HUES64 (cell line): ENCODE results near the gene TMEM95.

Experiments
- H3K27ac ChIP-seq: 2 replicates; pipeline ENCODE4 v1.7.0; 2013; ENCODE audit warnings: low read depth, low read length, inconsistent platforms
- H3K27me3 ChIP-seq: 2 replicates; pipeline ENCODE4 v1.6.1; 2013; ENCODE audit warnings: mild to moderate bottlenecking, low read length; ENCODE audit not compliant: insufficient read depth
- H3K36me3 ChIP-seq: 2 replicates; pipeline ENCODE4 v1.6.1; 2013; ENCODE audit warnings: mild to moderate bottlenecking, low read length; ENCODE audit not compliant: insufficient read depth
- H3K4me1 ChIP-seq: 2 replicates; pipeline ENCODE4 v1.6.1; 2013; ENCODE audit warnings: mild to moderate bottlenecking, low read length, moderate library complexity; ENCODE audit not compliant: insufficient read depth
- H3K4me3 ChIP-seq: 2 replicates; pipeline ENCODE4 v1.5.1; 2013; ENCODE audit warnings: mild to moderate bottlenecking, low read length, moderate library complexity
- H3K9ac ChIP-seq: 2 replicates; pipeline ENCODE4 v1.6.1; 2013; ENCODE audit warnings: mild to moderate bottlenecking, low read depth, low read length
- H3K9me3 ChIP-seq: 2 replicates; pipeline ENCODE4 v1.6.1; 2013; ENCODE audit warnings: low read depth, low read length; ENCODE audit not compliant: insufficient read depth
- WGBS: fragments of 150-250, 120-280 bp; methylation state at CpG from one replicate; pipeline ENCODE4 v1.1.7; 2013; ENCODE audit warnings: missing lambda C conversion rate; 5-methylcytosine and 5-hydroxymethylcytosine counted together

TMEM95 gene

GRCh38 chr17:7313890-7314718 lies 40.9 kb upstream of the TMEM95 start:
- 0 out of 2 replicates have a peak, but pooled peaks cover 4% of the 10 kb centered on the region for H3K4me1 ChIP-seq
- 54% methylated on average over 8 of the region's 9 CpGs for WGBS
- H3K9ac ChIP-seq, result peak overlapping the region; percentile 80
- H3K36me3 ChIP-seq, result peaks cover 76% of the 10 kb centered on the region
- H3K4me3 ChIP-seq, result peak overlapping the region; percentile 82
- no peaks in the 10 kb centered on the region for H3K27me3 ChIP-seq
- no peaks in the 10 kb centered on the region for H3K9me3 ChIP-seq
- H3K27ac ChIP-seq, result peak overlapping the region; percentile 93; the same call in 1 of the 2 replicates

- peak within 1 kb of the TSS; percentile 82 for H3K4me3 ChIP-seq
- H3K27ac ChIP-seq, result peak within 1 kb of the TSS; percentile 93
- under 1% methylated on average over 95 of the region's 95 CpGs for WGBS
- no peaks in the 10 kb centered on the region for H3K9me3 ChIP-seq
- peak within 1 kb of the TSS; percentile 80 for H3K9ac ChIP-seq
- H3K36me3 ChIP-seq, result peaks cover 69% of the 10 kb centered on the region
- 0 out of 2 replicates have a peak, but pooled peaks cover 4% of the 10 kb centered on the region for H3K4me1 ChIP-seq
- no peaks in the 10 kb centered on the region for H3K27me3 ChIP-seq
Observed at GRCh38 chr17:7314719-7315569, 40.0 kb upstream of the TMEM95 start, which contains the start of gene GPS2. Gene GPS2 (minus strand): TSS chr17:7315360. CDS start chr17:7315052, 308 bp downstream.

DNA sequence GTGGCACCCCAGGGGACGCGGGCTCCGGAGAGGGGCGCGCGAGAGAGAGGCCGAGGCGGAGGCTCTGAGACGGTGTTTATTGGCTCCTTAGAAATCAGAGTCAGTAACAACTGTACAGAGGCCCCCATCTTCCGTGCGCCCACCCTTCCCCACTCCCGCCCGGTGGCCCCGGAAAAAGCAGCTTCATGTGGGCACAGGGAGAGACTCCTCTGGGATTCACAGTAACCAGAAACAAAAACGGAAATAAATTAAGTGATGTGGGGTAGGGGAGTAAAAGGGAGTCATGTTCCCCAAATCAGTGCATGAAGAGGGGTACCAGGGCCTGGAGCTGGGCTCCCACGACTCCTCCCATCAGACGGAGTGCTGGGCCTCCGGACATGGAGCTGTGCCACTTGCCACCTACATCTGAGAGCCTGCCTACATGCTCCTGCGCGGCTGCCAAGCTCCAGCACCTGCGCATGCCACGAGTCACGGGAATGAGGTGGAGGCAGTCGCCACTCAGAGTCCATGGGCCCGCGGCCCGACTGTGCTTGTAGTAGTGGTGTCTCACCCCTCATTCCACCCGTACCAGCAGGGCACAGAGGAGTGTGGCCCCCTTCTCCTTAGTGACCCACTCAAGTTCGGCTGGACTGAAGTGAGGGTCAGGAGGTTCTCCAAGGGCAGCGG lies 39.3 kb upstream of the TMEM95 start:
- peaks cover 69% of the 10 kb centered on the region for H3K36me3 ChIP-seq
- WGBS, result 55% methylated on average over 30 of the region's 30 CpGs
- no peaks in the 10 kb centered on the region for H3K27me3 ChIP-seq

DNA sequence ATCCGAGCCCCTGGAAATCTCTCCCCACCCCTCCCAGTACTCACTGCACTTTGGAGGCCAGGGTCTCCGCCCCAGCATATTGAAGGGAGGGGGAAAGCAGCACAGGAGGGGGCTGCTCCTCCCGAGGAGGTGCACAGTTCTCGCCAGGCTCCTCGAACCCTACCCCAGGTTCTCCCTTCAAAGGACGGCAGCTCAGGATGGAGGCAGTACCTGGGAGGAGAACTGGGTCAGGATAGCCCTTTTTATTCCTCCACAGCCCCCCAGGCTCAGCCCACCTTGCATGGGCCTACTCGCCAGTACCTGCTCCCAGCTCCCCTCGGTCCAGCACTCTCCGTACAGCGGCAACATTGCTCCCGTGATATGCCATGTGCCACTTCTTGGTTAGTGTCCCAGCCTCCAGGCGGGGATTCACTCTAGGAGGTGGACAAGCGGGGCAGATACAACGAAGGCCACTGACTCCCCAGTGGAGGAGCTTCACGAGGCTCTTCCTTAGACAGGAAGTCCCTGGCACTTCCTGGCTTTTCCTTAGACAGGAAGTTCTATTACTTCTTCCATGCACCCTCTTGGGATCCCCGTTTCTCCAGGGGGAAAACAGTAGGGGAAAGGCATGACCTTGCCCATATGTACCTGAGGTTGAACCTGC lies 37.7 kb upstream of the TMEM95 start:
- no peak overlapping the region for H3K4me3 ChIP-seq
- H3K9ac ChIP-seq, result no peak overlapping the region
- 93% methylated on average over 14 of the region's 16 CpGs for WGBS
- H3K27ac ChIP-seq, result no peak overlapping the region
- peaks cover 72% of the 10 kb centered on the region for H3K36me3 ChIP-seq
- H3K9me3 ChIP-seq, result no peaks in the 10 kb centered on the region
- H3K4me1 ChIP-seq, result 0 out of 2 replicates have a peak, but pooled peaks cover 4% of the 10 kb centered on the region
- H3K27me3 ChIP-seq, result no peaks in the 10 kb centered on the region

More for the DNA sequence above, 39.3 kb upstream of the TMEM95 start:
- Histone ChIP-seq H3K27ac (peak overlapping the region; percentile 93), H3K4me1 (0 out of 2 replicates have a peak, but pooled peaks cover 4% of the 10 kb centered on the region), H3K9ac (peak overlapping the region; percentile 80), H3K9me3 (no peaks in the 10 kb centered on the region), H3K4me3 (peak overlapping the region; percentile 82)

GRCh38 chr17:7318121-7318860 lies 36.7 kb upstream of the TMEM95 start:
- no peak overlapping the region for H3K27ac ChIP-seq
- no peaks in the 10 kb centered on the region for H3K9me3 ChIP-seq
- WGBS, result 96% methylated on average over 13 of the region's 13 CpGs
- H3K4me3 ChIP-seq, result no peak overlapping the region
- peaks cover 72% of the 10 kb centered on the region for H3K36me3 ChIP-seq
- no peak overlapping the region for H3K9ac ChIP-seq
- no peaks in the 10 kb centered on the region for H3K27me3 ChIP-seq
- H3K4me1 ChIP-seq, result 0 out of 2 replicates have a peak, but pooled peaks cover 4% of the 10 kb centered on the region

DNA sequence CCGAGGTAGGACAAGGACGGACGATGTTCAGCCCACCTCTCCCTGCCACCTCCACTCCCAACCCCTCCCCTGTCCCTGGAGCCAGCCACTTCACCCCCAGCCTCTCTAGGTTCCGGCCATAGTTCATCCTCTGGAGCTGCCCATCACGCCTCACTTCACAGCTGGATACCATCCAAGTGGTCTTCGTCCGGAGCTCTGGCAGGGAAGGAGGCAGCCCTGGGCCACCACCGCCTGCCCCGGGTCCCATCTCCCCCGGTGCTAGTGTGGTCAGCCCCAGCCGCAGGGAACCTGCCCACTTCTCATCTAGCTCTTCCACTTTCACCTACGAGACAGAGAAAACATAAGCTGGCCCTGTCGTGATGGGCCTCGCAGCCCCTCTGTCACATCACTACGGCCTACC lies 33.5 kb upstream of the TMEM95 start:
- no peaks in the 10 kb centered on the region for H3K4me1 ChIP-seq
- H3K27me3 ChIP-seq, result no peaks in the 10 kb centered on the region
- H3K4me3 ChIP-seq, result no peak overlapping the region
- no peak overlapping the region for H3K27ac ChIP-seq
- H3K9me3 ChIP-seq, result no peaks in the 10 kb centered on the region
- H3K9ac ChIP-seq, result no peak overlapping the region
- peaks cover 86% of the 10 kb centered on the region for H3K36me3 ChIP-seq
- 93% methylated on average over 15 of the region's 15 CpGs for WGBS

DNA sequence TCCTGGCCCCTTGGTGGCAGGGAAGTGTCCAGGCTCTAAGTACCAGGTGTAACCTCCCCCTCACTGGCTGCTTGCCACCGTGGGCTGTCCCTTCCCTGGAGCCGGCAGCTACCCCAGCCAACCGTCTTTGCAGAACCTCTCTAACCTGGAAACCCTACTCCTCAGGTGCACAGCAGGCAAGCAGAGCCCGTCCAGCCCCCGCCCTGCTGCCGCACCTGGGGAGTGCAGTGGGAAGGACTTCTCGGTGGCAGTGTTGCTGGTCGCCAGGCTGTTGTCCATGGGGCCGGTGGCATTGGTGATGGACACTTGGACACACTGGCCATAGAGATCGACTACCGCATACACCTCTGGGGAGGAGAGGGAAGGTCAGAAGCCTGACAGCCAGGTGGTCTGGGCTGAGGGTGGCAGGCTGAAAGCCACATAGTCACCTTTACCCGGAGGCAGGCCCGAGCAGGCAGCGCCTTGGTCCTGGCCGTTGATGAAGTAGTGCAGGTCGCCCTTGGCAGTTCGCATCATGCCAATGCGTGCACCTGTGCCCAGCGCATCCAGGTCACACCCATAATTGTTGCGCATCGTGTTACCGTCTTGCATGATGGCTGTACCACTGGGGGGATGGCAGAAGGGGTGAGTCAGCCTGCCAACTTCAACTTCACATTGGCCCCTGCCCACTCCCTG lies 32.3 kb upstream of the TMEM95 start:
- H3K4me3 ChIP-seq, result no peak overlapping the region
- H3K9me3 ChIP-seq, result no peaks in the 10 kb centered on the region
- H3K27me3 ChIP-seq, result no peaks in the 10 kb centered on the region
- no peak overlapping the region for H3K27ac ChIP-seq
- H3K4me1 ChIP-seq, result no peaks in the 10 kb centered on the region
- H3K36me3 ChIP-seq, result peaks cover 83% of the 10 kb centered on the region
- 96% methylated on average over 22 of the region's 22 CpGs for WGBS
- H3K9ac ChIP-seq, result no peak overlapping the region

DNA sequence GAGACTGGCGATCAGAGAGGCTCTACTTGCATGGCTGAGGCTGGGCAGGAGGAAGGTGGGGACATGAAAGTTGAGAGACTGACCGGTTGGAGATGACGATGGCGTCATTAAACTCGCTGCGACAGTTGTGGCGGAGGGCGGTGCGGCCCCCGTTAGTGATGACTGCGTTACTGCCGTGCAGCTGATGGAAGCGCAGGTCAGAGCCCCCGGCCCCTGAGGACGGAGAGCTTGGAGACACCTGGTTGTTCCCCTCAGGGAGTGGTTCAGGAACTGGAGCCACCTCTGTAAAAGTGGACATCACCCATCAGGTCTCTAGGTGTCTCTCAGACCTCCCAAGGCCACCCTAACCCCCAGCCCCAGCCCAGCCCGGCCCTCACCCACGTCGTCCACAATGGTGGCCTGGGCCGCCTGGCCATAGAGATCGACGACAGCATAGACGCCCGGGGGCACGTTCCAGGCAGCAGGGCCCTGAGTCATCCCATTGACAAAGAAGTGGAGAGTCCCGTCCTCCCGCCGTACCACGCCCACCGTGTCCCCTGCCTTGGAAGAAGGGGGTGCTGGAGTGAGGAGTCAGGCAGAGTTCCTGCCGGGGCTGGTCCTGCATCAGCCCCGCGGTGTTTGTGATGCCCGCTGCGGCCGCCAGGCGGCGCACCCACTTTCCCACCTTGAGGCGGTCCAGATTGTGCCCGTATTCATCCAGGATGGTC lies 31.1 kb upstream of the TMEM95 start:
- WGBS, result 70% methylated on average over 39 of the region's 39 CpGs
- Histone ChIP-seq H3K36me3 (peaks cover 71% of the 10 kb centered on the region), H3K9ac (no peak overlapping the region)

GRCh38 chr17:7324438-7324779 lies 30.5 kb upstream of the TMEM95 start:
- H3K27ac ChIP-seq, result no peak overlapping the region

More for the DNA sequence above, 31.1 kb upstream of the TMEM95 start:
- H3K4me1 ChIP-seq, result no peaks in the 10 kb centered on the region
- H3K9me3 ChIP-seq, result no peaks in the 10 kb centered on the region
- H3K27me3 ChIP-seq, result no peaks in the 10 kb centered on the region
- no peak overlapping the region for H3K27ac ChIP-seq
- no peak overlapping the region for H3K4me3 ChIP-seq

More at GRCh38 chr17:7324438-7324779, 30.5 kb upstream of the TMEM95 start:
- WGBS, result 96% methylated on average over 3 of the region's 3 CpGs
- Histone ChIP-seq H3K9ac (no peak overlapping the region), H3K27me3 (no peaks in the 10 kb centered on the region), H3K36me3 (peaks cover 68% of the 10 kb centered on the region), H3K4me3 (no peak overlapping the region), H3K9me3 (no peaks in the 10 kb centered on the region), H3K4me1 (no peaks in the 10 kb centered on the region)
